Subcutaneous abdominal adipose tissue (tissue), 5 donors: ENCODE measurements around the gene HDAC9.
A peak's percentile ranks its signal among the peaks of the same experiment; 100 is the strongest.

Experiments
- H3K27ac ChIP-seq: one replicate; pipeline ENCODE4 v1.7.0; 2013; ENCODE audit warnings: low read depth, mild to moderate bottlenecking, inconsistent platforms, low read length, moderate library complexity
- H3K27me3 ChIP-seq, 5 donors: one replicate each; pipeline ENCODE4 v1.7.0; 2013; ENCODE audit warnings: low read length in 5 of 5, inconsistent platforms in 1 of 5; ENCODE audit not compliant: control insufficient read depth in 5 of 5, insufficient read depth in 4 of 5
- H3K36me3 ChIP-seq, 5 donors: one replicate each; pipeline ENCODE4 v1.7.0; 2013; ENCODE audit warnings: low read length in 5 of 5; ENCODE audit not compliant: control insufficient read depth in 5 of 5, insufficient read depth in 5 of 5
- H3K4me1 ChIP-seq, 5 donors: one replicate each; pipeline ENCODE4 v1.7.0; 2013; ENCODE audit warnings: low read length in 5 of 5, mild to moderate bottlenecking in 3 of 5, moderate library complexity in 1 of 5; ENCODE audit not compliant: control insufficient read depth in 5 of 5, insufficient read depth in 5 of 5
- H3K4me3 ChIP-seq, 5 donors: one replicate each; pipeline ENCODE4 v1.7.0; 2013; ENCODE audit warnings: low read length in 5 of 5, low read depth in 1 of 5
- H3K9ac ChIP-seq, 5 donors: one replicate each; pipeline ENCODE4 v1.7.0; 2013; ENCODE audit warnings: low read length in 5 of 5, mild to moderate bottlenecking in 4 of 5, moderate library complexity in 3 of 5
- H3K9me3 ChIP-seq, 5 donors: one replicate each; pipeline ENCODE4 v1.7.0; 2013; ENCODE audit warnings: low read length in 5 of 5; ENCODE audit not compliant: control insufficient read depth in 5 of 5
- donor health status: healthy.
- donor health status: healthy.
- donor health status: healthy.
- donor health status: healthy.
- donor health status: healthy.

HDAC9 gene

DNA sequence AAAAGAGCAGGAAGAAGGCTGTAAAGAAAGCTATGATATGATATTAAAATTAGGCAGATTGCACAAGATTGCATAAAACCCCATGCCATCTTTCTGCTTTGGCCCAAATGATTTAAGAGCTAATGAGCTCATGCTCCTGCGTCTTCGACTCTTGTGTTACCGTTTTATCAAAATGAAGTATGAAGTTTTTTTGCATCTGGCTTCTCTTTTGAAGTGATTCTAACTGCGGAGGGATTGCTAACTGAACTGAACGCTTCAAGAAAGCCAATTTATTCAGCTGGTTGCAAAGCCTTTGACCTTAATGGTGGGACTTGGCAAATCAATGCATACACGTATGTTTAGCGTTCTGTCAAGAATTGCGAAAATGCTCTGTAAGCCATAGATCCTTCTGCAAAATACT, 339.0 kb downstream of the HDAC9 start:
- Histone ChIP-seq H3K4me3 (peak overlapping the region in 3 of 5 donors; percentile 30 to 51 (median 37)), H3K9ac (no peak overlapping the region), H3K36me3 (no peaks in the 10 kb centered on the region), H3K27ac (peak overlapping the region; percentile 55), H3K9me3 (no peaks in the 10 kb centered on the region), H3K27me3 (no peaks in the 10 kb centered on the region), H3K4me1 (peaks cover 6 to 40% (median 23%) of the 10 kb centered on the region in 5 donors)

DNA sequence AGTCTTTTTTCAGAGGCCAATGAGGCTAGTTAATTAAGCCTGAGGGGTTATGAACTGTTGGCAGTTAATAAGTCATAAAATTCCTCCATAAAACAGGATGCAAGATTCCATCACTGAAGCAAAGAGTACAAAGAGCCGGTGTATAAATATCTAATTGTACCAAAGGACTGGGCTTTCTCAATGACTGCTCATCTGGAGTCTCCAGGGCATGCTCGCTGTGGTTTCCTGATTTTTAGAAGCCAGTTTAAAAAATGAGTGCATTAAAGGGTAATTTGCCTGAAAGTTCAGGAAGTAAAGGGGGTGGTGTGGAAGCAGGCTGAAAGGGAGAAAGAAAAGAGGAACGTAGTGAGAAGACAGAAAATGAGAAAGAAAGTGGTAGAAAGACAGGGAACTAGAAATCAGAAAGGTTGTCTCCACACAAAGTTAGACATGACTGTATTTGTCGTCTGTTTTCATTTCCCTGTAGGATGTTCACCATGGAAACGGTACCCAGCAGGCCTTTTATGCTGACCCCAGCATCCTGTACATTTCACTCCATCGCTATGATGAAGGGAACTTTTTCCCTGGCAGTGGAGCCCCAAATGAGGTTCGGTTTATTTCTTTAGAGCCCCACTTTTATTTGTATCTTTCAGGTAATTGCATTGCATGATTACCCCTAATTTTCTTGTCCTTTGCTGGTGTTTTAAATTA, 339.6 kb downstream of the HDAC9 start:
- Histone ChIP-seq H3K4me1 (peaks cover 3 to 36% (median 18%) of the 10 kb centered on the region in 5 donors), H3K36me3 (no peaks in the 10 kb centered on the region), H3K9ac (no peak overlapping the region), H3K27me3 (no peaks in the 10 kb centered on the region), H3K4me3 (peak overlapping the region in 3 of 5 donors; percentile 30 to 51 (median 37)), H3K27ac (peak overlapping the region; percentile 55), H3K9me3 (no peaks in the 10 kb centered on the region)

DNA sequence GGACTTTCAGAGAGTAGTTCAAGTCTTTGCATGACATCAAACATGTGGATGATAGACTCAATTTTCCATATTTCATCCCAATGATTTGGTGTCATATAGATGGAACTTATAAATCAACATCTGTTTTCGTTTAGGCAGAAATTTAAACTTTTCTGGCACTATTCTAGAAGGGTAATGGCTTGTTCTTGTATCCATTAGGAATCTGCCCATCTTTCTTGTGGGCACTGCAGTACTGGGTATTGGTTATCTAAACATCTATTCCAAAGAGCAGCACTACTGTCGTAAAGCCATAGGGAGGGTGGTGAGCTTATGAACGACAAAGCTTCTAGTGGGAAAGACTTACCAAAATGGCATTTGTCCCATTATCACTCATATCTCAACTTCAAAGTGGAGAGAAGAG, 348.4 kb downstream of the HDAC9 start:
- H3K27me3 ChIP-seq, result no peaks in the 10 kb centered on the region
- H3K27ac ChIP-seq, result no peak overlapping the region
- H3K4me1 ChIP-seq, result no peaks in the 10 kb centered on the region
- H3K36me3 ChIP-seq, result no peaks in the 10 kb centered on the region
- no peak overlapping the region for H3K9ac ChIP-seq
- no peak overlapping the region for H3K4me3 ChIP-seq
- H3K9me3 ChIP-seq, result no peaks in the 10 kb centered on the region

DNA sequence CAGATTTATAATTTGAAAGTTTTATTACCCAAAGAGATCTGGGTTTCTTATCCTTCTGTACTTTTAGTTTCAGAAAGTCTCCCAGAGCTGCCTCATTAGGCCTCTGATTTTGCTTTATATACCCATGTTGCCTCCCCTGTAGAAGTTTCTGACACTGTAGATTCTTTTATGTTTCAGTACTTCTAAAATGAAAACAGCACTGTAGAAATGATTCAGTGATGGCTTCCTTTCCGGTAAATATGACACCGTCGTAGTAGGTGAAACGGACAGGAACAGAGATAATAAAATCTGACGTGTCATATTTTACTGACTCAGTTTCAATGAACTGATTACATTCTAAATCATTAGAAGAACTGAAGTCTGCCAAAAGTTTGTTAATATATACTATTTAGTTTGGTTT, 349.2 kb downstream of the HDAC9 start:
- Histone ChIP-seq H3K36me3 (no peaks in the 10 kb centered on the region), H3K27ac (no peak overlapping the region)

DNA sequence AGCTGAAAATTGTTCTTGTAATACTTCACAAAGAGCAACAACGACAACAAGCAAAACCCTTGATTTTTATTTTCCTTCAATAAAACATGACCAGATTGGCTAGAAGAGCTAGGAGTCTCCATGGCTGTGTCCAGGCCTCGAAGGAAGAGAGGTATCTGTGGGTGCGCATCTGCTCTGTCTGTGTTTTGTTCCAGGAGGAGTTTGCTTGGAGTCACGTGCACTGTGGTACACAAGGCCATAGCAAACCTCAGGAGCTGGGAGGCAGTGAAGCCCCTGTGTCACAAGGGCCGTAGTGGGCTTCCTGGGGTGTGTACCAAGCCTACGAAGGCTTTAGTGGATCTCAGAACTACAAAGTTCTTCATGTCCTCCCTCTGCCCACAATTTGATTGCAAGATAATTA, 350.2 kb downstream of the HDAC9 start:
- H3K4me3 ChIP-seq, result no peak overlapping the region
- H3K4me1 ChIP-seq, result no peaks in the 10 kb centered on the region
- no peaks in the 10 kb centered on the region for H3K27me3 ChIP-seq
- H3K27ac ChIP-seq, result no peak overlapping the region
- no peak overlapping the region for H3K9ac ChIP-seq
- no peaks in the 10 kb centered on the region for H3K9me3 ChIP-seq
- no peaks in the 10 kb centered on the region for H3K36me3 ChIP-seq

More for the DNA sequence above, 349.2 kb downstream of the HDAC9 start:
- no peak overlapping the region for H3K4me3 ChIP-seq
- no peaks in the 10 kb centered on the region for H3K27me3 ChIP-seq
- no peaks in the 10 kb centered on the region for H3K4me1 ChIP-seq
- H3K9me3 ChIP-seq, result no peaks in the 10 kb centered on the region
- no peak overlapping the region for H3K9ac ChIP-seq

DNA sequence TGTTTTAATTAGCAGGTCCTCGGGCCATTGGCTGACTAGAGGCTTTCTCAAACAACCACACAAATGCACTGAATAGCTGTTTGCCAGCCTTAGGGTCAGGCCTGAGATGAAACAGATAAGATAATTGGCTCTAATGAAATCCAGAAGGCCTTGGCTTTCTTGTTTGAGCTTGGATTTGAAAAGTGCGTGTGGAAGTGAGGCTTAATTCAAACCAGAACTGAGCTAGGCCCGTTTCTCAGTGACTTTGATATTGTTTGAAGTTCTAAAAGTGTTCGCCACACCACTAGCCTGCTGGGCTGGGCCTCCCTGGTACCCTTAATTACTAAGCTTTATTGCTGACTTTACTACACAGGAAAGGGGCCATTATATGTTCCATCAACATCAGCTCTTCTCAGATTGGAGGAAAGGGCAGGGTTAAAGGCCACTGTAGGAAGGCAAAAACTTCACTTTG, 351.2 kb downstream of the HDAC9 start:
- H3K4me1 ChIP-seq, result no peaks in the 10 kb centered on the region
- no peaks in the 10 kb centered on the region for H3K9me3 ChIP-seq
- H3K27ac ChIP-seq, result no peak overlapping the region
- H3K27me3 ChIP-seq, result no peaks in the 10 kb centered on the region
- H3K9ac ChIP-seq, result no peak overlapping the region
- H3K36me3 ChIP-seq, result no peaks in the 10 kb centered on the region
- H3K4me3 ChIP-seq, result no peak overlapping the region

DNA sequence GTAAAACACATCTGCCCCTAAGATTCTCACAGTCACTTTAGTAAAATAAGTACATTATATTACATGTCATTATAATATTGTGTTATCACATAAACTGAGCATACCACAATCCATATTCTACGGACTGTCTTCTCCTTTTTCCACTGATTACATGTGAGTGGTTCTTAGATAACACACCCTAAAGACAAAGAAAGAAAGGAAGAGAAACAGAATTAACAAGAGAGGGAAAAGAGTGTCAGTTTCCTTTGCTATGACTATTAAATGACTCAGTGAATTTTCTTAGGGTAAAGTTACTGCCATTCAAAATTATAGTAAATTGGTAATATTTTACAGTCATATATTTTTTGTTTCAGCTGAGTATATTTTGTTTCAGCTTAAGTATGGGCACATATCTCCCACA, 353.6 kb downstream of the HDAC9 start:
- no peaks in the 10 kb centered on the region for H3K9me3 ChIP-seq
- no peaks in the 10 kb centered on the region for H3K27me3 ChIP-seq
- H3K4me3 ChIP-seq, result no peak overlapping the region
- no peak overlapping the region for H3K9ac ChIP-seq
- H3K36me3 ChIP-seq, result no peaks in the 10 kb centered on the region
- no peak overlapping the region for H3K27ac ChIP-seq
- no peaks in the 10 kb centered on the region for H3K4me1 ChIP-seq

DNA sequence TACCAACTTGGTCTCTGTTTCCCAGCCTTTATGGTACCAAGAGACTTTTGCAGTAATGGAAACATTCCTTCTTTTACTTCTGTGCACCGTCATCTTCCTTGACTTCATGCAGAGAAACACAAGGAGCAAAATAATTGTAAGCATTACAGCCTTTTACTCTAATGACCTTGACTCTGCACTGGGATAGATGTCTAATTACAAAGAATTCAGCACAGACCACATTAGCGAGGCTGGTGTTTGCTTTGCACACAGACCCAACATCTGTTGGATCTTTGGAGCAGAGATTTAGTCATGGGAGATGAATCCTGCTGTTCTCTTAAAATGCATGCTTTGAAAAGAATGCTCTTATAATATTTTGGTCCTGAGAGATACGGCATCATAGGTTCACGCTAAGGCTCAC, 360.2 kb downstream of the HDAC9 start:
- Histone ChIP-seq H3K9me3 (no peaks in the 10 kb centered on the region), H3K27ac (no peak overlapping the region), H3K4me1 (peaks cover 0 to 11% (median 5%) of the 10 kb centered on the region in 5 donors), H3K4me3 (no peak overlapping the region), H3K27me3 (no peaks in the 10 kb centered on the region), H3K36me3 (no peaks in the 10 kb centered on the region), H3K9ac (no peak overlapping the region)

DNA sequence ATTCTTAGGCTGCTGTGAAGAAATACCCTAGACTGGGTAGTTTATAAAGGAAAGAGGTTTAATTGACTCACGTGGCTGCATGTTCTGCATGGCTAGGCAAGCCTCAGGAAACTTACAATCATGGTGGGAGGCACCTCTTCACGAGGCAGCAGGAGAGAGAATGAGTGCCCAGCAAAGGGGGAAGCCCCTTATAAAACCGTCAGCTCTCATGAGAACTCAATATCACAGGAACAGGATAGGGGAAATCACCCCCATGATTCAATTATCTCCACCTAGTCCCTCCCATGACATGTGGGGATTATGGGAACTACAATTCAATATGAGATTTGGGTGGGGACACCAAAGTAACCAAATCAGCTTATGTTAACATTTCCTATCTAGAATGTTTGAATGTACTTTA, 362.7 kb downstream of the HDAC9 start:
- Histone ChIP-seq H3K4me3 (no peak overlapping the region), H3K27ac (no peak overlapping the region), H3K9ac (no peak overlapping the region), H3K27me3 (no peaks in the 10 kb centered on the region), H3K9me3 (no peaks in the 10 kb centered on the region), H3K4me1 (peaks cover 0 to 23% (median 6%) of the 10 kb centered on the region in 5 donors), H3K36me3 (no peaks in the 10 kb centered on the region)

DNA sequence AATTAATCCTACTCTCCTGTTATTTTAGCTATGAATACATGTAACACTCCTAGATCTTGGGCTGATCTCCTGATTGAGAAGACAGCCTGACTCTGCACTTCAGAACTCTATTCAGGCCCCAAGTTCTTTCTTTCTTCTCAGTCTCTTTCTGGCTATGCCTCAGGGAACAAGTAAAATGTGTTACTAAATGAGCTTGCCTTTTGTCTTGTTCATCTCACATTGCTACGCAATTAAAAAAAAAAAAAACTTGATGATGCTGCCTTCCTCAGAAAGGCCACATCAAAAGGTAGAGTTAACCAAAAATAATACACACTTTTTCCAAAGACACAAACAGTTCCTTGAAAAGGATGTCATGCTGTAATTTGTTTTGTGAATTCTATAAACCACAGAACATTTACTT, 363.8 kb downstream of the HDAC9 start:
- Histone ChIP-seq H3K9ac (no peak overlapping the region), H3K27ac (no peak overlapping the region), H3K4me3 (no peak overlapping the region)

More for the DNA sequence above, 363.8 kb downstream of the HDAC9 start:
- no peaks in the 10 kb centered on the region for H3K36me3 ChIP-seq
- peaks cover 0 to 23% (median 6%) of the 10 kb centered on the region in 5 donors for H3K4me1 ChIP-seq
- H3K9me3 ChIP-seq, result no peaks in the 10 kb centered on the region
- H3K27me3 ChIP-seq, result no peaks in the 10 kb centered on the region
